ENCODE measurements around the gene RMND5B.
A peak's percentile ranks its signal among the peaks of the same experiment; 100 is the strongest.
"Not testable (repeated sequence)": the region's sequence is repeated elsewhere in the genome, so short reads cannot be mapped to it uniquely, and the experiment has no call there.

Gene RMND5B

DNA sequence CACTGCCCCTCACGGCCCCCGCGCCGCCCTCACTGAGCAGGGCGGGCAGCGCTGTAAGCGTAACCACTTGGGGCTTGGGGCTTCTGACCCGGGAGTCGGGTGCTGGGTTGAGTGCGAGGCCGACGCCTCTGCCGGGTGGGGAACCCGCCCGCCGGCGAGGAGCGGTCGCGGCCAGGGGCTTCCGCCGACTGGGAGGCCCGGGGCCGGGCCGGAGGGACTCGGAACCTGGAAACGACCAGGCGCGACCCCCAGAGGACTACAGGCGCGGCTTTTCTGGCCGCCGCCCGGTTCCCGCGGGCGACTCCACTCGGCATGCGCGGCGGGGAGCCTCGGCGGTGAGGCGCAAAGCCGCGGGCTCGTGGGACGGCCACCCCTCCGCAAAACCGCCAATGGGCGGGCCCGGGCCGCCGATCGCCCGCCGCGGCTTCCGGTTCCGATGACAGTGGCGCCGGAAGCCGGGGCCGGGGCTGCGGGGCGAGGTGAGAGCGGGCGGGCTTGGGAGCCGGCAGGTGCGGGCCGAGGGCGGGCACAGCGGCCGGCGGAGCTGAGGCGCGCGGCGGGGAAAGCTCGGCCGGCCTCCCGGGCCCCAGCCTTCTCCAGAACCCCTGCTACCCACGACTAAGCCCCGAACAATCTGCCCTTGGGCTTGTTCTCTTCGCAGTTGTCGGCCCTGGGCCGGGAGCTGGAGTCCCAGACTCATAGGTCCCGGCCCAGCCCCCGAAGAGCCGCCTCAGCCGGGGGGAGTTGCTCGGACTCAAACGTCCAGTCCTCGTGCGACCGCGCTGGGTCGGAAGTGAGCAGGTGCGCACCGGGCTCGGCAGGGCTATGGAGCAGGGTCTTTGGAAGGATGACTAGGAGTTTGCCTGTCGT, at the start of gene RMND5B:
RMND5B (plus strand) TSS at position 439 of the 870 bp plus-strand sequence. CDS start 7,106 bp downstream, outside the sequence.
- FAIRE-seq (no peak), DNase-seq (ENCODE audit: low spot score) (peak; percentile 92)

- FAIRE-seq (no peak), DNase-seq (ENCODE audit: low spot score) (no peak)
Measured at GRCh38 chr5:178081571-178082243, 49.1 kb upstream of the RMND5B start.

DNA sequence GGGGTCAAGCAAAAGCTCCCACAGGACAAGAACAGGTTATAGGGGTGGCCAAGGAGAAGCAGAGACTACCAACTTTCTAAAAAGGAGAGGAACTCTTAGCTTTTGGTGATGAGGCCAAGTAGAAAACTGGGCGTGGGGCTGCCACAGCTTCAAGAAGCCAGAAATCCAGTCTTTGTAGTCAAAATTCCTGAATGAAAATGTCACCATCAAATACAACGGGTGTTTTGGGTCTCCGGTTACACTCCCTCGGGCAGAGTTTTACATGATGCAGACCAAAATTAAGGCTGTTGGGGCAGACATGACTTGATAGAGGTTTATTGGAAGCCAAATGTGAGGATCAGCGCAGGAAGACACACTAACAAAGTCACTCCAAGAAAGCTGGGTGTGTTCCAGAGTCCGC, 46.9 kb upstream of the RMND5B start:
- FAIRE-seq (no peak), DNase-seq (ENCODE audit: low spot score) (no peak)

DNA sequence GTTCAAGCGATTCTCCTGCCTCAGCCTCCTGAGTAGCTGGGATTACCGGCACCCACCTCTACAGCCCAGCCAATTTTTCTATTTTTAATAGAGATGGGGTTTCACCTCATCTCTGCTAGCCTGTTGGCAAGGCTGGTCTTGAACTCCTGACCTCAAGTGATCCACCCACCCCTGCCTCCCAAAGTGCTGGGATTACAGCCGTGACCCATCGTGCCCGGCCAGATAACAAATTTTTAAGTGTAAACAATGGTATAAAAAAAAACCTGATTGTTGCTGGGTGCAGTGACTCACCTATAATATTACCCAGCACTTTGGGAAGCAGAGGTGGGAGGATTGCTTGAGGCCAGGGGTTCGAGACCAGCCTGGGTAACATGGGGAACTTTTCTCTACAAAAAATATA, 45.5 kb upstream of the RMND5B start:
- FAIRE-seq = no peak
- DNase-seq (ENCODE audit: low spot score) = no peak

DNA sequence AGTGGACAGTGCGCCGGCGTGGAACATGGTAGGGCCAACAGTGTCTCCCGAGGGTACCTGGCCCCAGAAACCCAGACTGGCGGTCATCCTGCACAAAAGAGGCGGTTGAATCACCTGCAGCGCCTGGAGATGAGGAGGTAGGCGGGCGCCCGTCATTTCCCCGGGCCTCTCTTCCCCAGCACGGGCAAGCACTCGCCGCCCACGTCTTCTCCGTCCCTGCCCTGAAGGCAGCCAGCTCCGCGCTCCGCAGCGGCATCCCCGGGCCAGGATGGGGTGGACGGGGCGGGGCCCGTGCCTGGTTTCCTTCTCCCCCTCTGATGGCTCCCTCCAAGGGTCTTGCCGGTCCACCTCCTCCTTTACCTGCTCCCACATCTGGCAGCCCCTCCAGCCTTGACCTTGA, 44.5 kb upstream of the RMND5B start:
- DNase-seq (ENCODE audit: low spot score) (no peak), FAIRE-seq (no peak)

- not testable (repeated sequence) for FAIRE-seq
Measured at GRCh38 chr5:178087199-178087598, 43.6 kb upstream of the RMND5B start.

GRCh38 chr5:178090856-178091255, 40.0 kb upstream of the RMND5B start:
- FAIRE-seq = no peak
- no peak for DNase-seq (ENCODE audit: low spot score)

More at GRCh38 chr5:178087199-178087598, 43.6 kb upstream of the RMND5B start:
- DNase-seq (ENCODE audit: low spot score) = not testable (repeated sequence)

- no peak for FAIRE-seq
- no peak for DNase-seq (ENCODE audit: low spot score)
Measured at GRCh38 chr5:178093134-178093533, 37.7 kb upstream of the RMND5B start.

DNA sequence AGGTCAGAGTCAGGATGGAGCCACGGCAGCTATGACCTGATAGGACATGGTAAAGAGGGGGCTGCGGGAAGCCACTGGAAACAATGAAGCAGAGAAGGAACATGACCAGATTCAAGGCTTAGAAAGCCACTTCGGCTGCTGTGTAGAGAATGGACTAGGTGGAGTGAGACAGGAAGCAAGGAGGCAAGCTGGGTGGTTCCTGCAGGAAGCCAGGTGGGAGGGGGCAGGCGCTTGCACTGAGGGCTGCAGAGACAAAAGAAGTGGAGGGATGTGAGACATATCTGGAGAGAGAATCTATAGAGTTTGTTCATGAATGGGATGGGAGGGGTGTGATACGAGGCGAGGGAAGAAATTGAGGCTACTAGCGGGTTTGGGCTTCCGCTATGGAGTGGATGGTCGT, 36.5 kb upstream of the RMND5B start:
- no peak for FAIRE-seq
- no peak for DNase-seq (ENCODE audit: low spot score)

- DNase-seq (ENCODE audit: low spot score) (no peak), FAIRE-seq (no peak)
Measured at GRCh38 chr5:178098685-178099084, 32.1 kb upstream of the RMND5B start.

DNA sequence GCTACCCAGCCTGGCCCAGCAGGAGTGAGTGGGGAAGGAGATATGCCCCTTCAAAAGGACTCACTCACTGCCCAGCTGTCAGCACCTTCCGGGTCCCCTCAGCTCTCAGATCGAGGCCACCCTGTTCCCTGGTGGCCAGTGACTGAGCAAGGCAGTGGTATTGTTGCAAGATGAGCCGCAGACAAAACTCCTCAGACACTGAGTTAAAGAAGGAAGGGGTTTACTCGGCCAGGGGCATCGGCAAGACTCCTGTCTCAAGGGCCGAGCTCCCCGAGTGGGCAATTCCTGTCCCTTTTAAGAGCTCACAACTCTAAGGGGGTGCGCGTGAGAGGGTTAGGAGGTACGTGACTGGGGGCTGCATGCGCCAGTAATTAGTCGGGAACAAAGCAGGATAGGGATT, 27.2 kb upstream of the RMND5B start:
- DNase-seq (ENCODE audit: low spot score) (no peak), FAIRE-seq (no peak)

- FAIRE-seq (no peak), DNase-seq (ENCODE audit: low spot score) (no peak)
Measured at GRCh38 chr5:178104492-178104891, 26.3 kb upstream of the RMND5B start.

DNA sequence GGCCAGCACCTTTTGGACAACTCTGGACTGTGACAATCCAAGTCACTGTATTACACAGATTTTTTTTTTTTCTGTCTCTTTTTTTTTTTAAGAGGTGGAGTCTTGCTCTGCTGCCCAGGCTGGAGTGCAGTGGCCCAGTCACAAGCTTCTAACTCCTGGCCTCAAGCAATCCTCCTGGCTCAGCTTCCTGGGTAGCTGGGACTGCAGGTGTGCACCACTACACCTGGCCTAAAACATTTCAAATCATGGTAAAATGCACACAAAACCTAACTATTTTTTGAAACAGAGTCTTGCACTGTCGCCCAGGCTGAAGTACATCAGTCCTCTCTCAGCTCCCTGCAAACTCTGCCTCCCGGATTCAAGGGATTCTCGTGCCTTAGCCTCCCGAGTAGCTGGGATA, 24.7 kb upstream of the RMND5B start:
- no peak for FAIRE-seq

DNA sequence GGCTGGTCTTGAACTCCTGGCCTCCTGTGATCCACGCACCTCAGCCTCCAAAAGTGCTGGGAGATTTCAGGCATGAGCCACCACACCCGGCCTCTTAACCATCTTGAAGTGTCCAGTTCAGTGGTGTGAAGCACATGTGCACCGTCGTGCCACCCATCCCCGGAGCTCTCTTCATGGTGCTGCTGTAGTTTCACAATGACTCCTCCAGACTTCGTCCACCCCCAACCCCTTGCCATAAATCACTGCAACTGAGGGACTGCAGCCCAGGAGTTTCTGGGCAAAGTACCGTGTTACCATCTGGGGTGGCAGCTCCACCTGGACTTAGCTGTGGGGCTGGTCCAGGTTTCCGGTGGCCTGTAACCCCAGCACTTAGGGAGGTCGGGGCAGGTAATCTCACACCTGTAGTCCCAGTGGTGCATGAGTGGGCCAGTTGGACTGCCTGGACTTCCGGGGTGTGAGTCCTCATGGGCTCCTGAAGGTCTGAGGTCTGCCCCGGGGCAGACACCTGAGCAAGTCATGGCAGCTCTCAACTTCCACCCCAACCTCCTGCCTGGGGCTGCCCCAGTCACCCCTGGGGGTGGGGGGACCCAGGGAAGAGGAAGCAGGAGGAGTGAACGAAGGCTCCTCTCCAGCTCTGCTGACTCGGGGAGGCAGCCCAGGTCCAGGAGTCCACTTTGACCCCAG, 24.1 kb upstream of the RMND5B start:
- DNase-seq (ENCODE audit: low spot score) (no peak), FAIRE-seq (no peak)

More for the DNA sequence above, 24.7 kb upstream of the RMND5B start:
- no peak for DNase-seq (ENCODE audit: low spot score)

DNA sequence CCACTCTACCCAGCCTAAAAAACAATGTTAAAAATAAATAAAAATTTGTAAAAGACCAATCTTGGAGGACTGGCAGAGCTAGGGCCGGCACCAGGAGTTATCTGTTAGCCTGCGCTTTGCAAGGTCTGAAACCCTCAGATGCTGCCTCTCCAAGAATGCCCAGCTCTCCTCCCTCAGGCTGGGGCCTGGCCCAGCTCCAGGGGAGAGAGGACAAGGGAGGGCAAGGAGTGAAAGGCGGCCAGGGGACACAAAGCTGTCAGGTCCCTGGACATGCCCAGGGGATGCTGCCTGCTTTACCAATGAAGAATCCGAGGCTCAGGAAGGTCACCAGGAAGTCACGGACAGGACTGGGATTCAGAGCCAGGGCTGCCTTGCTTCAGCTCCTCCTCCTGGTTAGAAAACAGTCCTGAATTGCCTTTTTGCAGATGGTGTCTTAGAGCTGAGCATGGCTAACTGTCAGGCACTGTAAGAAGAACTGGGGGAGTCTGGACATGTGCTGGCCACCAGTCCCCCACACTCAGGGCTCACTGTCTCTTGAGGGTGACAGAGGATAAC, 23.0 kb upstream of the RMND5B start:
- FAIRE-seq (no peak), DNase-seq (ENCODE audit: low spot score) (no peak)

- FAIRE-seq = no peak
- no peak for DNase-seq (ENCODE audit: low spot score)
Measured at GRCh38 chr5:178108446-178108845, 22.4 kb upstream of the RMND5B start.

GRCh38 chr5:178108966-178109365, 21.8 kb upstream of the RMND5B start:
- no peak for FAIRE-seq
- DNase-seq (ENCODE audit: low spot score) = no peak

DNA sequence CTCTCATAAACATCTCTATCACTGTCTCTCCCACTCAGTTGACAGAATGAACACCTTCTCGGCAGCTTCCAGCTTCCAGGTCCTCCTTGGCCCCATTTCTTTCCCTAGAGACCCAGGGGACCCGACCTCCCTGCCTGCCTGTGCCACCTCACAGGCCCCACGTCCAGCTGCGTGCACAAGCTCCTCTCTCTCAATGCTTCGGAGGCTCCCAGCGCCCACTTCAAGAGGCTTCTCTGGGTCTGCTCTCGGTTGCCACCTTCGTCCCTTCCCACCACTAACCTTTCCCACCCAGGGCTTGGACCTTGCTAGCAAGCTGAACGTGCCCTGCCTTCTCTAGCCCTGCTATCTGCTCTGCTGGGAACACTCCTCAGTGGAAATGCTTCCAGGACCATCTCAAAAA, 20.3 kb upstream of the RMND5B start:
- no peak for FAIRE-seq

GRCh38 chr5:178111925-178112324, 18.9 kb upstream of the RMND5B start:
- no peak for DNase-seq (ENCODE audit: low spot score)
- FAIRE-seq = no peak

More for the DNA sequence above, 20.3 kb upstream of the RMND5B start:
- no peak for DNase-seq (ENCODE audit: low spot score)

GRCh38 chr5:178112545-178112944, 18.3 kb upstream of the RMND5B start:
- DNase-seq (ENCODE audit: low spot score) (no peak), FAIRE-seq (no peak)

DNA sequence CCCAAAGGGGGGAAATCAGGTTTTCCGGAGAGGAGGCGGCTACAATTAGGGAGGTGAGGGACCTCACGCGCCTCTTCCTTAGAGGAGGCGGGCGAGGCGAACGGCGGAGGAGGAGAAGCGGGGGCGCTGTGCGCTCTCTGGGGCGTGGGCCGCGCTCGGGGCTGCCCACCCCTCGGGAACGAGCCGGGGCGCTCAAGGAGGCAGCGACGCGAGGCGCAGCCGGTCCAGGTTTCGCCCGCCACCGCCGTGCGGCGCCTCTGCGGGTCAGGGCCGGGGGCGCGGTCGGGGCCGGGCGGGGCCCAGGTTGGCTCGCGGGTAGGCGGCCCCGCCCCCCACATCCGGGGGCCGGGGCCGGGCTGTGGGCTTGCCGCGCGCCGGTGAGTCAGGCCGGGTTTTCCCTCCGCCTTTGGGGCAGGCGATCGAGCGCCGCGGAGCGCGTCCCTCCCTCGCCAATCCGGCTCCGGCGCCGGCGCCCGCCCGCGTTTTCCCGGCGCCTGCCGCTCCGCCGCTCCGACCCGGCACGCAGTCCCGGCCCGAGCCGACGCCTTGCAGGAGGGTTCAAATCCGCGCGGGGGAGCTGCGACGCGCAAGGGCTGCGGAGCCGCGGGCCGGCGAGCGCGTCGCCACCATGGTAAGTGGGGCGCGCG, 17.6 kb upstream of the RMND5B start, which contains the start of gene N4BP3:
N4BP3 (plus strand) TSS at position 392 of the 647 bp plus-strand sequence. CDS start 6,052 bp downstream, outside the sequence.
- no peak for FAIRE-seq
- DNase-seq (ENCODE audit: low spot score) = peak; percentile 91

All from urothelium cell line (cell line).